ENCODE measurements around the gene CPN1.

The CPN1 gene

GRCh38 chr10:100006243-100006886 lies 75.3 kb downstream of the CPN1 start:
- H3K4me3 ChIP-seq (ENCODE audit: low read length), result no peak overlapping the region; the same call in none of the 2 replicates
- TF ChIP-seq ZNF274 (IDR thresholded peaks at IDR 0.05; ENCODE audit: low read depth, low read length), result no peak

DNA sequence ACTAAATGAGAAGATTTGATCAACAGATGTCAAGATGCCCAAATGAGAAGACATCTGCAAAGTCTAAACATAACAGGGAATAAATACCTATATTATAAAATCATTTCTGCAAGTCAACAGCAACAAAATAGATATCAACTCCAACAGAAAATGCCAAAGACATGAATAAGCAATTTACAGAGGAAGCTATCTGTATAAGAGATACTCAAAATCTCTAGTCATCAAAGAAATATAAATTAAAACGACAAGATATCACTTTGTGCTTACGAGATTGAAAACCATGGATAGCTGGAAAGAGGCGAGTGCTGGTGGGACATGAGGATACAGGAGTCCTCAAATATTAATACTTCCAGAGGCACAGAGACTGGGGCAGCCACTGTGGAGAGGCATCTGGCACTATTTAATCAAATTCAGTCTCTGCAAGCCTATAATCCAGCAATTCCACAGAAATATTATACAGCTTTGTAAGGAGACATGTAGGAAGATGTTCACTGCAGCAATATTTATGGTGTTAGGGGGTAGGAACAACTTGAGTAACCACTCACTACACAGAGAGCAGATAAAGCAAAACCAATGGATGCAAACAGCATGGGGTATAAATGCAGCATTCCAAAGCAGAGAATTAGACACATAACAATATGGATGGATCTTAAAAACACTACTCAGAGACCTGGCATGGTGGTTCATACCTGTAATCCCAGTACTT lies 76.7 kb downstream of the CPN1 start:
- no peak overlapping the region for H3K4me3 ChIP-seq (ENCODE audit: low read length)
- TF ChIP-seq ZNF274 (IDR thresholded peaks at IDR 0.05; ENCODE audit: low read depth, low read length), result no peak

GRCh38 chr10:100000109-100000644 lies 81.5 kb downstream of the CPN1 start:
- H3K4me3 ChIP-seq (ENCODE audit: low read length), result no peak overlapping the region
- no peak for TF ChIP-seq ZNF274 (IDR thresholded peaks at IDR 0.05; ENCODE audit: low read depth, low read length)

GRCh38 chr10:99999319-100000108 lies 82.2 kb downstream of the CPN1 start:
- TF ChIP-seq ZNF274 (IDR thresholded peaks at IDR 0.05; ENCODE audit: low read depth, low read length), result no peak
- H3K4me3 ChIP-seq (ENCODE audit: low read length), result no peak overlapping the region

- no peak overlapping the region for H3K4me3 ChIP-seq (ENCODE audit: low read length)
- TF ChIP-seq ZNF274 (IDR thresholded peaks at IDR 0.05; ENCODE audit: low read depth, low read length), result no peak
Measured at GRCh38 chr10:99998889-99999288, 82.8 kb downstream of the CPN1 start.

- H3K4me3 ChIP-seq (ENCODE audit: low read length), result no peak overlapping the region
Measured at GRCh38 chr10:99996671-99997648, 84.7 kb downstream of the CPN1 start.

DNA sequence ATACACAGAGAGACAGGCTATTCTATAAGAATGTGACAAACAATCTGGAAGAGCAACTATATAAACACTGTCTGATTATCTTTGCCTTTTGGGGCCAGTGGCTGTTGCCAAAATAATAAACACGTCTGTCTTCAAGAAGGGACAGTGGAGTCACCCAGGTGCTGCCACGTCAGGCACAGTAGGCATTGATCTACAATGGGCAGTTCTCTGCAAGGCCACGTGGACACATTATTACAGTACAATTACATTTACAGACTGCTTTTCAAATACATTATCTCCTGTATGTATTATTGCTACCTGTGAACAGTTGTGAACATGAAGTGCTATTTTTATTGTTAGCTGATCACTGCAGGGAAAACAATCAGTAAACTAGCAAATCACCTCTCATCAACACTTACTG lies 86.0 kb downstream of the CPN1 start:
- no peak overlapping the region for H3K4me3 ChIP-seq (ENCODE audit: low read length)
- TF ChIP-seq ZNF274 (IDR thresholded peaks at IDR 0.05; ENCODE audit: low read depth, low read length), result no peak

More at GRCh38 chr10:99996671-99997648, 84.7 kb downstream of the CPN1 start:
- no peak for TF ChIP-seq ZNF274 (IDR thresholded peaks at IDR 0.05; ENCODE audit: low read depth, low read length)

GRCh38 chr10:99995269-99995668 lies 86.4 kb downstream of the CPN1 start:
- no peak overlapping the region for H3K4me3 ChIP-seq (ENCODE audit: low read length)
- no peak for TF ChIP-seq ZNF274 (IDR thresholded peaks at IDR 0.05; ENCODE audit: low read depth, low read length)

DNA sequence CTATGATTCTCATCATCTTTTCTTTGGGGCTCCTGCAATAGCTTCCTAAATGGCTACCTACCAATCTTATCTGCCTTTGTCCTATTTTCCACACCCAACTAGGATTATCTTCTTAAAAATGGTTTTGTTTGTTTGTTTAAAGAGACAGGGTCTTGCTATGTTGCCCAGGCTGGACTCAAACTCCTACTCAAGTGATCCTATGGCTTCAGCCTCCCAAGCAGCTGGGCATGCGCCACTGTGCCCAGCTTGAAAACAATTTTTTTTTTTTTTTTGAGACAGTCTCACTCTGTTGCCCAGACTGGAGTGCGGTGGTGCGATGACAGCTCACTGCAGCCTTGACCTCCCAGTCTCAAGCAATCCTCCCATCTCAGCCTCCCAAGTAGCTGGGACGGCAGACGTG lies 86.9 kb downstream of the CPN1 start:
- no peak overlapping the region for H3K4me3 ChIP-seq (ENCODE audit: low read length)
- TF ChIP-seq ZNF274 (IDR thresholded peaks at IDR 0.05; ENCODE audit: low read depth, low read length), result no peak

- no peak for TF ChIP-seq ZNF274 (IDR thresholded peaks at IDR 0.05; ENCODE audit: low read depth, low read length)
- H3K4me3 ChIP-seq (ENCODE audit: low read length), result peak overlapping the region; percentile 38
Measured at GRCh38 chr10:99993701-99994689, 87.7 kb downstream of the CPN1 start.

Data from GM08714 (cell line).